NT2/D1 (cell line): Measurements from ENCODE around the gene MTG1.
"Not testable (repeated sequence)": the region's sequence is repeated elsewhere in the genome, so short reads cannot be mapped to it uniquely, and the experiment has no call there.

ENCODE experiments used
- SUZ12 ChIP-seq: IDR thresholded peaks from 2 replicates; pipeline ENCODE4 v1.6.1; 2011; ENCODE audit not compliant: insufficient read length, insufficient read depth; ENCODE audit errors: extremely low read depth
- YY1 ChIP-seq: IDR thresholded peaks from 2 replicates; pipeline ENCODE4 v1.6.1; 2011; ENCODE audit not compliant: insufficient read length, insufficient read depth
- ZNF274 ChIP-seq: IDR thresholded peaks from 2 replicates; pipeline ENCODE4 v1.6.1; 2011; ENCODE audit warnings: mild to moderate bottlenecking, low read depth, low read length

DNA sequence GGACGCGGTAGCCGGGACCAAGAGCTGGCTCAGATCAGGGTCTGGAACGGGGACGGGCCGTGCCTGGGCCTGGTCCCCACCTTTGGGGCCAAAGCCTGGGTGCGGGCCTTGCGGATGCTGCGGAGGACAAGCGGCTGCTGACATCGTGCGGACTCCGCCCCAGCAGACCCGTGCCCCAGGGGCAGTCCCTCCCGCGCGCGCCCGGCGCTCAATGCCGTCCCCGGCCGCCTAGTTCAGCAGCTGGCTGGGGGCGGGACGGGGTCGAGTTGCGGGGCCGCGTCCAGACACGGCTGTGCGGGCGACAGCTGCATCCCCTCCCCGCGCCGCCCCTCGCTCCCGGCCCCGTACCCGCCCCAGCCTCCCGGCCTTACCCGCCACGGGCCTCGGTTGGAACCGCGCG, 30.1 kb downstream of the MTG1 start:
- not testable (repeated sequence) for TF ChIP-seq YY1, SUZ12, ZNF274
